DND-41 (cell line): ENCODE results near the gene CCS.

Experiments used
- ATAC-seq: fragments of 200-7000 bp; cut with Tn5 transposase; 3 replicates; pipeline ENCODE4 v1.9.1; 2021; ENCODE audit warnings: low read depth; ENCODE audit not compliant: insufficient read depth
- DNase-seq: peaks from one replicate; pipeline ENCODE4 v3.0.0-alpha.2; 2020
- H2AFZ ChIP-seq: 2 replicates; pipeline ENCODE4 v1.6.0; 2012; ENCODE audit warnings: low read depth, low read length
- H3K27ac ChIP-seq: 2 replicates; pipeline ENCODE4 v1.5.1; 2012; ENCODE audit warnings: low read length, inconsistent platforms
- H3K27me3 ChIP-seq: fragments of 200-600 bp; sonication (generic); 2 replicates; pipeline ENCODE4 v1.6.0; 2012; ENCODE audit warnings: low read length, mild to moderate bottlenecking, inconsistent platforms; ENCODE audit not compliant: insufficient read depth, poor library complexity
- H3K36me3 ChIP-seq: 2 replicates; pipeline ENCODE4 v1.5.1; 2012; ENCODE audit warnings: low read length, inconsistent platforms; ENCODE audit not compliant: insufficient read depth
- H3K4me1 ChIP-seq: 2 replicates; pipeline ENCODE4 v1.5.1; 2012; ENCODE audit warnings: mild to moderate bottlenecking, low read length; ENCODE audit not compliant: insufficient read depth
- H3K4me2 ChIP-seq: 2 replicates; pipeline ENCODE4 v1.6.0; 2012; ENCODE audit warnings: mild to moderate bottlenecking, moderate library complexity, low read length, inconsistent platforms; ENCODE audit not compliant: insufficient read depth
- H3K4me3 ChIP-seq, 2 experiments: fragments of 200-600 bp in 1 of 2; shearing (Covaris generic) in 1 of 2; 2 replicates each; pipeline ENCODE4 v1.5.1; 2012 to 2016; ENCODE audit warnings: inconsistent platforms in 2 of 2, low read length in 2 of 2, mild to moderate bottlenecking in 2 of 2, low read depth in 1 of 2, moderate library complexity in 1 of 2
- H3K79me2 ChIP-seq: 2 replicates; pipeline ENCODE4 v1.6.0; 2012; ENCODE audit warnings: low read length, inconsistent platforms; ENCODE audit not compliant: insufficient read depth
- H3K9ac ChIP-seq: 2 replicates; pipeline ENCODE4 v1.6.0; 2012; ENCODE audit warnings: low read depth, mild to moderate bottlenecking, inconsistent platforms, low read length, moderate library complexity
- H3K9me3 ChIP-seq: 2 replicates; pipeline ENCODE4 v1.5.1; 2012; ENCODE audit warnings: low read length, moderate library complexity, mild to moderate bottlenecking, inconsistent platforms; ENCODE audit not compliant: insufficient read depth, severe bottlenecking
- H4K20me1 ChIP-seq: 2 replicates; pipeline ENCODE4 v1.6.0; 2012; ENCODE audit warnings: low read length; ENCODE audit not compliant: insufficient read depth
- CTCF ChIP-seq: IDR thresholded peaks from 2 replicates; pipeline ENCODE4 v1.5.1; 2012; ENCODE audit warnings: borderline replicate concordance, low read length, moderate library complexity, mild to moderate bottlenecking; ENCODE audit not compliant: poor library complexity, severe bottlenecking; ENCODE audit errors: extremely low read depth
- EZH2 ChIP-seq: IDR thresholded peaks from 3 replicates; pipeline ENCODE4 v1.6.1; 2012; ENCODE audit warnings: borderline replicate concordance, low read depth, mild to moderate bottlenecking, moderate library complexity, low read length, inconsistent platforms; ENCODE audit not compliant: severe bottlenecking

The CCS gene

GRCh38 chr11:66549696-66550095 lies 43.3 kb upstream of the CCS start:
- Histone ChIP-seq H3K36me3 (no peaks in the 10 kb centered on the region), H3K9me3 (no peaks in the 10 kb centered on the region), H3K4me3 (no peak overlapping the region), H3K4me2 (no peak overlapping the region), H3K27ac (no peak overlapping the region), H3K9ac (no peak overlapping the region), H3K79me2 (peaks cover 8% of the 10 kb centered on the region), H3K27me3 (no peaks in the 10 kb centered on the region), H3K4me1 (peaks cover 16% of the 10 kb centered on the region), H4K20me1 (no peaks in the 10 kb centered on the region), H2AFZ (no peak overlapping the region)
- ATAC-seq, result no peak
- no peak for DNase-seq
- TF ChIP-seq CTCF (no peak), EZH2 (no peak)

GRCh38 chr11:66550887-66551286 lies 42.1 kb upstream of the CCS start:
- no peak for ATAC-seq
- no peak overlapping the region for H3K4me2 ChIP-seq
- H3K9me3 ChIP-seq, result no peaks in the 10 kb centered on the region
- H3K27ac ChIP-seq, result no peak overlapping the region
- DNase-seq, result no peak
- H3K27me3 ChIP-seq, result no peaks in the 10 kb centered on the region
- no peaks in the 10 kb centered on the region for H3K36me3 ChIP-seq
- H3K4me1 ChIP-seq, result peaks cover 6% of the 10 kb centered on the region; the same call in 1 of the 2 replicates
- no peaks in the 10 kb centered on the region for H3K79me2 ChIP-seq
- no peak overlapping the region for H3K4me3 ChIP-seq
- H2AFZ ChIP-seq, result no peak overlapping the region
- TF ChIP-seq EZH2 (no peak), CTCF (no peak)
- H4K20me1 ChIP-seq, result 0 out of 2 replicates have a peak, but pooled peaks cover 3% of the 10 kb centered on the region
- H3K9ac ChIP-seq, result no peak overlapping the region

- no peak for TF ChIP-seq EZH2
- TF ChIP-seq CTCF, result no peak
- H3K79me2 ChIP-seq, result no peaks in the 10 kb centered on the region
- no peaks in the 10 kb centered on the region for H3K27me3 ChIP-seq
- ATAC-seq (no peak), DNase-seq (no peak)
- no peak overlapping the region for H3K4me2 ChIP-seq
- H3K36me3 ChIP-seq, result no peaks in the 10 kb centered on the region
- H2AFZ ChIP-seq, result no peak overlapping the region
- 0 out of 2 replicates have a peak, but pooled peaks cover 3% of the 10 kb centered on the region for H4K20me1 ChIP-seq
- H3K4me1 ChIP-seq, result no peaks in the 10 kb centered on the region
- no peak overlapping the region for H3K9ac ChIP-seq
- H3K27ac ChIP-seq, result no peak overlapping the region
- no peak overlapping the region for H3K4me3 ChIP-seq
- H3K9me3 ChIP-seq, result no peaks in the 10 kb centered on the region
Measured at GRCh38 chr11:66554602-66555001, 38.4 kb upstream of the CCS start.

GRCh38 chr11:66555416-66555815 lies 37.6 kb upstream of the CCS start:
- no peaks in the 10 kb centered on the region for H3K36me3 ChIP-seq
- H3K4me1 ChIP-seq, result no peaks in the 10 kb centered on the region
- H3K27me3 ChIP-seq, result no peaks in the 10 kb centered on the region
- TF ChIP-seq EZH2, result no peak
- TF ChIP-seq CTCF, result no peak
- H3K9me3 ChIP-seq, result no peaks in the 10 kb centered on the region
- 0 out of 2 replicates have a peak, but pooled peaks cover 3% of the 10 kb centered on the region for H4K20me1 ChIP-seq
- DNase-seq (no peak), ATAC-seq (no peak)
- no peak overlapping the region for H3K4me3 ChIP-seq
- H3K79me2 ChIP-seq, result no peaks in the 10 kb centered on the region
- H3K4me2 ChIP-seq, result no peak overlapping the region
- no peak overlapping the region for H2AFZ ChIP-seq
- no peak overlapping the region for H3K27ac ChIP-seq
- H3K9ac ChIP-seq, result no peak overlapping the region
